ENCODE results near the gene ATP9B. TPM values are rescaled to one million over a fixed set of nuclear protein-coding genes. Genes with fewer than 3 reads are reported as not detected.

Gene ATP9B
- total RNA-seq, 2 donors from 2014 or later, result 29.1 to 38.1 TPM

- no peak overlapping the region for H3K4me3 ChIP-seq (ENCODE audit: low read length)
- no peaks in the 10 kb centered on the region for H3K27me3 ChIP-seq (ENCODE audit: control insufficient read depth, insufficient read depth, low read length, poor library complexity, severe bottlenecking)
- peaks cover 29% of the 10 kb centered on the region for H3K36me3 ChIP-seq (ENCODE audit: control insufficient read depth, insufficient read depth, low read length)
- H3K27ac ChIP-seq (ENCODE audit: low read depth, low read length), result no peak overlapping the region
- H3K4me1 ChIP-seq (ENCODE audit: control insufficient read depth, insufficient read depth, low read length), result no peaks in the 10 kb centered on the region
- peaks cover 11% of the 10 kb centered on the region for H3K4me1 Mint-ChIP-seq
- no peak for TF ChIP-seq CTCF (conservative IDR thresholded peaks at IDR 0.05)
- H3K9ac ChIP-seq (ENCODE audit: extremely low read depth, low read length, poor library complexity, severe bottlenecking), result no peak overlapping the region
- DNase-seq, result no peak
- 95 to 97% methylated on average over 14 to 16 of the region's 16 CpGs for WGBS, 2 experiments (ENCODE audit: insufficient coverage in 1 of 2, insufficient read length in 1 of 2)
- H3K36me3 Mint-ChIP-seq (ENCODE audit: low read depth), result peaks cover 45% of the 10 kb centered on the region
- no peak overlapping the region for H3K27ac Mint-ChIP-seq
- no peak overlapping the region for H3K4me3 Mint-ChIP-seq
- no peaks in the 10 kb centered on the region for H3K9me3 ChIP-seq (ENCODE audit: control insufficient read depth, low read length)
- H3K9me3 Mint-ChIP-seq, result no peaks in the 10 kb centered on the region
- H3K27me3 Mint-ChIP-seq (ENCODE audit: insufficient read depth), result no peaks in the 10 kb centered on the region
Observed at GRCh38 chr18:79413025-79413424, 343.8 kb downstream of the ATP9B start.

- H3K27ac ChIP-seq (ENCODE audit: low read depth, low read length), result no peak overlapping the region
- no peaks in the 10 kb centered on the region for H3K27me3 ChIP-seq (ENCODE audit: control insufficient read depth, insufficient read depth, low read length, poor library complexity, severe bottlenecking)
- Mint-ChIP-seq H3K4me3 (no peak overlapping the region), H3K27me3 (ENCODE audit: insufficient read depth) (no peaks in the 10 kb centered on the region), H3K4me1 (peaks cover 10% of the 10 kb centered on the region), H3K36me3 (ENCODE audit: low read depth) (peaks cover 45% of the 10 kb centered on the region), H3K27ac (no peak overlapping the region), H3K9me3 (no peaks in the 10 kb centered on the region)
- WGBS, 2 experiments (ENCODE audit: insufficient coverage in 1 of 2, insufficient read length in 1 of 2), result 92 to 97% methylated on average over 10 to 16 of the region's 16 CpGs
- H3K9me3 ChIP-seq (ENCODE audit: control insufficient read depth, low read length), result no peaks in the 10 kb centered on the region
- peaks cover 29% of the 10 kb centered on the region for H3K36me3 ChIP-seq (ENCODE audit: control insufficient read depth, insufficient read depth, low read length)
- H3K9ac ChIP-seq (ENCODE audit: extremely low read depth, low read length, poor library complexity, severe bottlenecking), result no peak overlapping the region
- TF ChIP-seq CTCF (conservative IDR thresholded peaks at IDR 0.05), result no peak
- DNase-seq, result no peak
- no peaks in the 10 kb centered on the region for H3K4me1 ChIP-seq (ENCODE audit: control insufficient read depth, insufficient read depth, low read length)
- no peak overlapping the region for H3K4me3 ChIP-seq (ENCODE audit: low read length)
Observed at GRCh38 chr18:79413426-79413825, 344.2 kb downstream of the ATP9B start.

GRCh38 chr18:79413901-79414300 lies 344.7 kb downstream of the ATP9B start:
- Histone ChIP-seq H3K27ac (ENCODE audit: low read depth, low read length) (no peak overlapping the region), H3K4me1 (ENCODE audit: control insufficient read depth, insufficient read depth, low read length) (no peaks in the 10 kb centered on the region), H3K27me3 (ENCODE audit: control insufficient read depth, insufficient read depth, low read length, poor library complexity, severe bottlenecking) (no peaks in the 10 kb centered on the region), H3K9me3 (ENCODE audit: control insufficient read depth, low read length) (no peaks in the 10 kb centered on the region), H3K36me3 (ENCODE audit: control insufficient read depth, insufficient read depth, low read length) (peaks cover 29% of the 10 kb centered on the region), H3K4me3 (ENCODE audit: low read length) (no peak overlapping the region), H3K9ac (ENCODE audit: extremely low read depth, low read length, poor library complexity, severe bottlenecking) (no peak overlapping the region)
- no peak for TF ChIP-seq CTCF (conservative IDR thresholded peaks at IDR 0.05)
- Mint-ChIP-seq H3K4me1 (peaks cover 10% of the 10 kb centered on the region), H3K27me3 (ENCODE audit: insufficient read depth) (no peaks in the 10 kb centered on the region), H3K27ac (no peak overlapping the region), H3K9me3 (no peaks in the 10 kb centered on the region), H3K4me3 (no peak overlapping the region), H3K36me3 (ENCODE audit: low read depth) (peaks cover 48% of the 10 kb centered on the region)
- 94% methylated on average over 9 of the region's 9 CpGs for WGBS, 2 experiments (ENCODE audit: insufficient coverage in 1 of 2, insufficient read length in 1 of 2)
- no peak for DNase-seq

Data from endodermal cell (in vitro differentiated cells).